HG03025 (cell line): ENCODE results near the gene SHE.

ENCODE experiments used
- ATAC-seq: cut with Tn5 transposase; IDR thresholded peaks from one replicate; pipeline ENCODE4 v1.9.1; 2021; ENCODE audit warnings: mild to moderate bottlenecking, moderate library complexity; ENCODE audit not compliant: unreplicated experiment, low FRiP score

Gene SHE

DNA sequence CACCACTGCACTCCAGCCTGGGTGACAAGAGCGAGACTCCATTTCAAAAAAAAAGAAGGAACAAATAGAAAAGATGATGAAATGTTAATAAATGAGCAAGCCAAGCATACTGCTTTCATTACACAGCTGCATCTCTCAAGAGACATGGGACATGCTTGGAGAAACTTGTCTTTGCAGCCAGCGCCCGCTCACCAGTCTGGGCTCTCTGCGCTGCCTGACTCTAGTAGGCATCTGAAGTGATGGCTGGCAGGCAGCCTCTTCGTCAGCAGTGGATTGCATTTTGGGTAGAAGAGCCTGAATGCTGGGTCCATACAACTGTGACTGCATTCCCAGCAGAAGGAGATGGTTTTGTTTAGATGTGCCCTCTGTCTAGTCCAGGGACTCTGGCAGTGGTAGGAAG, 49.1 kb downstream of the SHE start:
- no peak for ATAC-seq

DNA sequence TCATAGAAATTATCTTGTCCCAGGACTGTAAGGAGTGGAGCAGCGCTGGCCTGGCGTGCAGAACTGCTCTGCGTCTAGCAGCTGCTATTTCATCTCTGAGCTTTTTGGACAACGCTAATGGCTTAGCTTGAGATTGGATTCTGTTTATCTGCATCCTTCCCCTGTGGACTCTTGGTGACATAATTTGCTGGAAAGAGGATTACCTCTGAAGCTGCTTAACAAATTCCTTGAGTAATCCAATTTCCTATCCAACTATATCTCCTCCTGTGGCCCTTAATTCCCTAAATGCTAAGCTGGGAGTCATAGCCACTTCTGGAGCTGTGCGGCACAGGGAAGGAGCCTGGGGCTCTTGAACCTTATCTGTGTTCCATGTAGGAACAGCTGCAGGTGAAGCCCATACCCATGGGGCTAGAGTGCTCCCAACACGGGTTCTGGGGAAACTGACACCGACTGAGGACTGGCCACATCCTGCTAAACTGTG, 53.8 kb downstream of the SHE start:
- no peak for ATAC-seq

DNA sequence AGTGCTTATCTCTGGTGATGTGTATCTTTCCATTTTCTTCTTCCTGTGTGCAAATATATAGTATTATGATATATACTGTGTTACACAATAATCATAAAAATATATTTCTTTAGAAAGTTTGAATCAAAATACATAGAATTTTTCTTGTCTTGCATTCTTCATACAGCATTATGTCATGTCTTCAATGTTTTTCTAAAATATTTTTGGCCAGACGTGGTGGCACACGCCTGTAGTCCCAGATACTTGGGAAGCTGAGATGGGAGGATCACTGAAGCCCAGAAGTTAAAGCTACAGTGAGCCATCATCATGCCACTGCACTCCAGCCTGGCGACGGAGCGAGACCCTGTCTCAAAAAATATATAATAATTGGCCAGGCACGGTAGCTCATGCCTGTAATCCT, 55.4 kb downstream of the SHE start:
- no peak for ATAC-seq

DNA sequence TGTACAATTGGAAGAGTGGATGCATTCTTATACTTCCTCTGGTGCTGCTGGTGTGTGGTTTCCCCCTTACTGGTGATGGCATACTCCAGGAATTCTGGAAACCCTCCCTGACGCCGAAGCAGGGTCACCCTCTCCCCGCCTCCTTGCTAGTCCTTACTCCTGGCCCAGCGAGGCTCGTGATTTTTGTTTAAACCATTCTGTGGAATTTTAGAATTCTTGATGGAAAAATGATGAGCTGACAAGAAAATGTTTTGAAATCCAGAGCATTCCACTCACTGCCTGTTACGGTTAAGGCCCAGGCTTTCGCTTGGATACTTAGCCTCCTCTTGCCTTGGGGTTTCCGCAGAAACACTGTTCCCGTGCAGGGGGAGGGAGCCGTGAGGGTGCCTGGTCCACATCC, 55.9 kb downstream of the SHE start:
- ATAC-seq: no peak

DNA sequence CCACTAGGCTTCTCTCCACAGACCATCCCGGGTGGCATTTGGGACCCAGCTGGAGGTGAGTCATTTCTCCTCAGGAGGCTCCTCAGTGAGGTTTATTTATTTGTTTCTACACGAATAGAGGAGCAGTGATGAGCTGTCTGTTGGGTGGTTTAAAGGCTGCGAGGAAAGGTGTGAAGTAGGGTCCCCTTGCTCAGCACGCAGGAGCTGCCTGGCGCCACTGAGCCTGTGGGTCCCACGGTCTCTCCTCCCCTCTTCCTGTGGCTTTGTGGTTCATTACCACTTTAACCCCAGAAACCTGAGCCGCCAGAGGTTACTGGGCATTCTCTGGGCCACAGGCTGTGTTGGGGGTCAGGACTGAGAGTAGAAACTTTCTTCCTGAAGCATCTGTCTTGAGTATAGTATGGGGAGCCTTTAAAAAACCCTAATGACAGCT, 57.2 kb downstream of the SHE start:
- no peak for ATAC-seq

DNA sequence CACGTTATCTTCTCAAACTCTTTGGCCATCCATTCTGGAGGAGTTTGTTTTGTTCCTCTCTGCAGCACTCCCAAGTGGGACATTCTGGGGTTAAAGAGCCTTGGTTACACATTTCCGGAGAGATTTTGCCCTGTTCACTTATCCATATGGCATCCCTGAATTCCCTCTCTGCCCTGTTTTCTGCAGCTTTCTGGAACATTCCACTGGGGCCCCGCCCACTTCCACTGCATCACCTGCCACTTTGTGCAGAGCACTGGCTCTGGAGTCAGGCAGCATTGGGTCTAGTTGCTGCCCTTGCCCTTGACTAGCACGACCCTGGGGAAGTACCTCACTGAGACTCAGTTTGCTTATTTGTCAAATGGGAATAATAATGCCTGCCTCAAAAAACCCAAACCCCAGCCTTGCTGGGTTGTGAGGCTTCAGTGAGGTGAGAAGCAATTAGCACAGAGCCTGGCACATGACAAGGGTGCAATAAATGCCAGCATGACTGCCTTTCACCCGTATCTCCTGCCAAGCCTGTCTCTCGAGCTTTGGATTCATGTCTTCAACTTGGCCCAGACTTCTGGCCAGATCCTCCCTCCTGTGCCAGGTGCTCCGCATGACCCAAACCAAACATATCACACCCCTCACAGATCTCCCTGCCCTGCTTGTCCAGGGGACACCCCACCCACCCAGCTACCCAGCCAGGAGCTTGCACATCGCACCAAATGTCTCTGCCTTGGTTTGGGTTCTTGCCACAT, 58.8 kb downstream of the SHE start:
- ATAC-seq: no peak

DNA sequence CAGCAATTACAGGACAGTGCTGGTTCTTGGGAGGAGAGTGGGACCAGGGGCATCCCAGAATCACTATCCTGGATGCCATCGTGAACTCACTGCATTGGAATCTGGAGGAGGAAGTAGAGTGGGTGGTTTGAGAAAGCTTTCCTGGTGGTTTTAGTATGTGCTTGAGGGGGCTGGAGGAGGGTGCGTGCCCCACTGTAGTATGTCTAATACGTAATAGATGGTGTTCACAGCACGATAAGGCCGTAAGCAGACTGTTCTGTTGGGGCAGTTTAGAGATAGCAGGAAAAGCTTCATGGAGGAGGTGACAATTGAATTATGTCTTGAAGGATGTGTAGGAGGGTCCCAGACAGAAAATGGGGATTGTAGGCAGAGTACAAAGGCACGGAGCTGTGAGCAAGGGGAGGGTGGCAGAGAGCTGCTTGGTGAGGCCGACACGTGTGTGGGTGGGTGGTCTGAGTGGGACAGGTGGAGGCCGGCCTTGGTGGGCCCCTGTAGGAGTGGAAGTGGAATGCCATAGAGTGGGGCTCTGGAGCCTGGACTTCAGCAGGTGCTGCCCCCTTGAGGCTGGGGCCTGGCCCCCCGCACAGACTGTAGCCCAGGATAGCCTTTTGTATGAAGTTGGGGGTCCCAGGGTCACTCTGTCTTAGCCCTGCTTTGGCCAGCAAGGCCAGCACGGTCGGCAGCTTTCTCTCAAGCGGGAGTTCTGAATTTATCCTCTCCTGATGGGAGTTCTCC, 60.0 kb downstream of the SHE start:
- ATAC-seq: no peak

DNA sequence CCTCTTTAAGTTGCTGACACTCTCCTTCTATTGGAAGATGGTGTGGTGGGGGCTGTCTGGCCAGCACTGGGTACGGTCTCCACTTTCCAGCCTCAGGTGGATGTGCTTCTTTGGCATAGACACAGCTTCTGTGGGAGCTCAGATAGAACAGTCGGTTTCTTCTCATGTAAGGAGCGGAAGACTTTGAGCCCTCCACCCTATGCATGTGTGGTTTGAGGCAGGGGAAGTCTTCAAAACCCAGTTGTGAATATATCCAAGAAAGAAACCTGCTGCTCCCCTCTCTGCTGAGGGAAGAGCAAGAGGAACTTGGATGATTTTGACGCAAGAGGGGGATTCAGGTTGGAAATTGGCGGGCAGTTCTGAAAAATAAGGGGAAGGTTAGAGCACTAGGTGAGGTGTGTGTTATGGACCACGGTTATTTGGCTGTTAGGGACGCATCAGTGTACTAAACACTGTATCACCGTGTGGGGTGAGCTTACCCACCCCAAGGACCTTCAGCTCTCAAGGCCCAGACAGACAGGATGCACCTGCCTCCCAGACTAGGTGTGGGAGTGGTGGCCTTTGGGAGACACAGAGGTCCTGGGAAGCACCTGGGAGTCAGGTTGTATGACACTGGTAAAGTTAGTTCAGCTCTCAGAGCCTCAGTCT, 60.8 kb downstream of the SHE start:
- no peak for ATAC-seq

DNA sequence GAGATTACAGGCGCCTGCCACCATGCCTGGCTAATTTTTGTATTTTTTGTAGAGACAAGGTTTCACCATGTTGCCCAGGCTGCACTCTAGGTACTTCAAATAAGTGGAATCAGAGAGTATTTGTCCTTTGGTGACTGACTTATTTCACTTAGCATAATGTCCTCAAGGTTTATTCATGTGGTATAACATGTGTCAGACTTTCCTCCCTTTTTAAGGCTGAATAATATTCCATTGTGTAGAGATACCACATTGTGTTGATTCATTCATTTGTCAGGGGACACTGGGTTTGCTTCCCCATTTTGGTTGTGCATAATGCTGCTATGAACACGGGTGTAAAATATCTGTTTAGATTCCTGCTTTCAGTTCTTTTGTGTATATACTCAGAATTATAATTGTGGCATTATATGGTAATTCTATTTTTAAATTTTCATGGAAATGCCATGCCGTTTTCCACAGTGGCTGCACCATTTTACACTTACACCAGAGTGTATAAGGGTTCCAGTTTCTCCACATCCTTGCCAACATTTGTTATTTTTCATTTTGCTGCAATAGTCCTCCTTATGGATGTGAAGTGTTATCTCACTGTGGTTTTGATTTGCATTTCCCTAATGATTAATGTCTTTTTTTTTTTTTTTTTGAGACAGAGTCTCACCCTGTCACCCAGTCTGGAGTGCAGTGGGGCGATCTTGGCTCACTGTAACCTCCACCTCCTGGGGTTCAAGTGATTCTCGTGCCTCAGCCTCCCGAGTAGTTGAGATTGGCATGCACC, 62.0 kb downstream of the SHE start:
- no peak for ATAC-seq

DNA sequence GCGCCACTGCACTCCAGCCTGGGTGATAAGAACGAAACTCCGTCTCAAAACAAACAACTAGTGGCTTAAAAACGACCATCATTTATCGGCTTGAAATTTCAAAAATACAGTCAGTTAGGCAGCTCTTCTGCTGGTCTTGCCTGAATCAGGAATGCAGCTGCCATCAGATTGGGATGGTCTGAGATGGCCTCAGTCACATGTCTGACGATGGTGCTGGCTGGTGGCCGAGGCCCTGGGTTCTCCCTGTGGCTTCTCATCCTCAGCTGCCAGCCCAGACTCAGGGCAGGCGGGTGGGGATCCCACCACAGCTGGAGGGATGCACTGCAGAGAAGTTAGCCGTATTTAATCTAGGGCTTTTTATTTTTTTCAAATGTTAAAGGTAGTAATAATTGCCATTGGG, 65.8 kb downstream of the SHE start:
- ATAC-seq: no peak

DNA sequence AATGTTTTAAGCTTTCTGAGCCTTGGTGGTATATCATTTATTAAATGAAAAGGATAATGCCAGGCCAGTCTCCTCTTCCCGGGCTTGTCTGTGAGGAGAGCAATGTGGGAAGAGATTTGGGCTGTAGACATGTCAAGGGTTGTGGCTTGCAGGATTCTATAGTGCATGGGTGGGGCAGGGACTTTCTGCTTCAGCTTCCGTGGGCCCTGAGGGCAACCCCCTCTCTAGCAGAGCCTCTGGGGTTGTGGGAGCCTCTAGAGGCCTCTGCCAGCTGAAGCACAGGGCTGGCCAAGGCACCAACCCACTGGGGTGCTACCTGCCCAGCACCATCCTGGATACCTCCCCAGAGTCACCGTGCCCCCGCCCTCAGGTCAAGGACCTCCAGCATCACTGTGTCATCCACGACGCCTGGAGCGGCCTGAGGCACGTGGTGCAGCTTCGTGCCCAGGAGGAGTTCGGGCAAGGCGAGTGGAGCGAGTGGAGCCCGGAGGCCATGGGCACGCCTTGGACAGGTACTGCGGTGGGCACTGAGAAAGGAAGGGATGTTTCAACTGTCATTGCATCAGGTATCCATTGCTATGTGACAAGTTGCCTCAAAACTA, 66.5 kb downstream of the SHE start:
- no peak for ATAC-seq

DNA sequence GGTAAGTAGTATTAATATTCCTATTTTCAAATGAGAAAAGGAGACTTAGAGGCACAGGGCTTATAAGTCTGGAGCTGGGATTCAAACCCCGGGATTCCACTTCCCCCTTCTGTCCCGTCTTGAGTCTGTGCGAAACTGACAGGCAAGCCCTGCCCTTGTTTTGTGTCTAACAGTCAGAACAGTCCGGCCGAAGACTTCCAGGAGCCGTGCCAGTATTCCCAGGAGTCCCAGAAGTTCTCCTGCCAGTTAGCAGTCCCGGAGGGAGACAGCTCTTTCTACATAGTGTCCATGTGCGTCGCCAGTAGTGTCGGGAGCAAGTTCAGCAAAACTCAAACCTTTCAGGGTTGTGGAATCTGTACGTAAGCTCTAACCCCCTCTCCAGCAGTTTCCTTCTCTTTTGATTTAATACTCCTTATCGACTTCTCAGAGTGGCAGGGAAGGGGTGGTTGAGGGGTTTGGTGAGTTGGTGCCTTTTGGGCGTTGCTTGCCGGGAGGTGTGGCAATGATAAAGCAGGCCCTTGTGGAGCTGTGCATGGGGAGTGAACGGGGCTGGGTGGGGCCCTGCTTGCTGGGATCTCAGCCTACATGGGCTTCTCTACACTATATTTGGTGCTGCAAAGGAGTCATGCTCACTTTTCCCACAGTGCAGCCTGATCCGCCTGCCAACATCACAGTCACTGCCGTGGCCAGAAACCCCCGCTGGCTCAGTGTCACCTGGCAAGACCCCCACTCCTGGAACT, 67.7 kb downstream of the SHE start:
- ATAC-seq: no peak

DNA sequence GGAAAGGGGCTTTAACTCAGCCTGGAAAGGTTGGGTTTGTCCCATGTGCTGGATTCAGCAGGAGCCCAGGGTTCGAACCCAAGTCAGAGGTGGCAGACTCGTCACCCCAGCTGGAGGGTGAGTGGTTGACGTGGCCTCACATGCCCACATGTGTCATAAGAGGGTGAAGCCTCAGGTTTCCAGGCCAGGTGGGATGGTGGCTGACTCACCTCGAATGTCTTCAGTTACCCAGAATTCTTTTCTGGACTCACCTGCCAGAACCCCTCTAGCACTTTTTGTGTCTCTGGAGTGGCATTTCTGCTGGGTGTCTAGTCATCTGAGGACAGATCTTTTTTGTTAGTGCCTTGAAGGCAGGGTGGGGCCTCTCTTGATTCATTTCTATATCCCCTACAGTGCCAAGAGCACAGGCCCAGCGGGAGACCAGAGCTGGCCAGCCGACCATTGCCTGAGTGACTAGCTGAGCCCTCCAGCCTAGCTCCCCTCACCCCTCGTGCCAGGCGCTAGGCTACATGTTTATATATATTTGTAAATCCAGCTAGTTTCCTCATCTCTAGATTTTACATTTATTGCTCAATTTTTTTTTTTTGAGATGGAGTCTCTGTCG, 68.9 kb downstream of the SHE start:
- ATAC-seq: no peak

DNA sequence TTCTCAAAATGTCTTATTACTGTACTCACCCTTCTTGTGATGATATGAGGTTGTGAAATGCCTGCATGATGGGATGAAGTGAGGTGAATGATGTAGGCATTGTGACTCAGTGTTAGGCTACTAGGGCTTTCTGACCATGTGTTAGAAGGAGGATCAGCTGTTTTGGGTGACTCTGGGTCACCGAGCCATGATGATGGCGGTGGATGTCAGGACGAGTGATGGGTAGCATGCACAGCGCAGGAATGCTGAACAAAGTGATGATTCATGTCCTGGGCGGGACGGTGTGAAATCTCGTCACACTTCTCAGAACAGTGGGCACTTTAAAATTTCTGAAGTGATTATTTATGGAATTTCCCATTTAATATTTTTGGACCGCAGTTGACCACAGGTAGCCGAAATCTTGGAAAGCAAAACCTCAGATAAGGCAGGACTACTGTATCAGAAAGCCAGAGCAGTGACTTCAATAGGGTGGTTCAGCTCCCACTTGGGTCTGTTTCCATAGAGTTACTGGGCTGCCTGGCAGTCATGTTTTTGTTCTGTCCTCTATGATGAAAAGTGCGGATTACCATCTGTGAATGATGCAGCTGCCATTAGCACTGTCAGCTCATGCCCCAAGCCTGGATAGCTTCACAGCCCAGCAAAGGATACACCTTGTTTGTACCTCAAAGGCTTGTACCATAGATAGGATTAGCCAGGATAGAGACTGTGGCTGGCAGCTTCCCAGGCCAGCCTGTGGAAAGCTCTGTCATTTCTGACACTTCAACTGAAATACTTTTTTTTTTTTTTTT, 70.4 kb downstream of the SHE start:
- ATAC-seq: no peak

DNA sequence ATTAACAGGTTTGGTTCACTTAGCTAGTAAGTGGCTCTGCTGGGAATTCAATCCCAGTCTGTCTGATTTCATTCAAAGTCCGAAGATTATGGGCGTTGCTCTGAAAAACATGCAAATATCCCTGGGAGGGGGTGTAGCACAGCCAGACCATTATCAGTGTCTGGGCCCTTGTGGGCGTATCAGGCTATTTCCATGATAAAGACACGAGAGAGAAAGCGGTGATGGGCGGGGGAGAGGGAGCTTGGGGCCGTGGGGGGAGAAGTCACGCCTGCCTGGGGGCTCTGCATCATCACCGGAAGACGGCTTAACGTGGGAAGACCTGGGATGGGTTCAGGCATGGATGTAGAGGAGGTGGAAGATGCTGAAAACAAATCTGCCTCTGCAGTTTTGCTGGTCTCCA, 71.3 kb downstream of the SHE start:
- ATAC-seq: no peak

DNA sequence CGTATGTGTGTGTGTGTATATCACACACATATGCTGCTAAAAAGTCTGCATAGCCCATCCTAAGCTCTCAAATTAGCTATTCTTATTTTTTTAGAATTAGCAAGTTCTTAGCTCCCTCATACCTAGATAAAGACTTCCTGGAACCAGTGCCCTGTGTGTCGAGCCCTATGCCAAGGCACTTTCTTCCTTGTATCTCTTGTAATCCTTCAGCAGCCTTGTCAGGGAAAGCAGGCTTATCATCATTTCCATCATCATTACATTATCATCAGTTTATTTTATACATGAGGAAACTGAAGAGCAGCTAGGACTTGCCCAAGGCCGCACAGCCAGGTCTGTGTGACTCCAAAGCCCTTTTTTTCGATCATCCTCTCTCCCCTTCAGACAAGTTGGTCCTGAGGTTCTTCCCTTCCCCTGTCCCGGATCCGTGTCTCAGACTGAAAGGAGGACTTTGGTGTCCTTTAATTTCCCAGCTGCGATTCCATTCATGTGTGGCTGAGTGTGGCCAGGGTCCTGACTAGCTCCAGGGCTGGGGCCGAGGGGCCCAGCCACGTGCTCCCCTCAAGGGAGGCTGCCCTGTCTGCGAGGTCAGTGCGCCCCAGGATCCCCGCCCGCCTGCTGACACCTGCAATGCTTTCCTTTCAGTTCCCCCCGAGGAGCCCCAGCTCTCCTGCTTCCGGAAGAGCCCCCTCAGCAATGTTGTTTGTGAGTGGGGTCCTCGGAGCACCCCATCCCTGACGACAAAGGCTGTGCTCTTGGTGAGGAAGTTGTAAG, 72.2 kb downstream of the SHE start:
- ATAC-seq: no peak
